Measurements from ENCODE around the gene MTCH1. TPM values are rescaled to one million over a fixed set of nuclear protein-coding genes. Genes with fewer than 3 reads are reported as not detected.

The MTCH1 gene
- total RNA-seq, 1 experiment from 2014 or later = 161 TPM

DNA sequence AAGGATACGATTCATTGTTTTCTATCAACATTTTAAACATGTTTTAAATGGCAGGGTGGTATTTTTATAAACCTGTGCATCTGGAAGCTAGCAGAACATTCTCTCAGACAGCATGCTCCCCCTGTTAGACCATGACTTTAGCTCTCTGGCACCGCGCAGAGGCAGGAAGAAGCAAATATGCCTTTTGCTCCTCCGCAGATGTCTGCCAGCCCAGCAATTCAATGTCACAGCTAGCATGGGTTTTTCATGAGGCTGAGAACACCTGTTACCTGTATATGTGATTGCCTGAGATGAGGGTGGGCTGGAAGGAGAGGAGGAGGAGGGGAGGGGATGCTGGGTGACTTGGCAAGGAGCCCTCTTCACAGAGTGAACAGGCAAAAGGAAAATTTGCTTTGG is 6.7 kb downstream of the MTCH1 start:
- Histone ChIP-seq H3K36me3 (ENCODE audit: control insufficient read depth in 1 of 2, insufficient read depth in 2 of 2, low read length in 2 of 2) (peaks cover 37 to 62% of the 10 kb centered on the region in 2 experiments), H3K79me2 (ENCODE audit: insufficient read depth, low read length) (peaks cover 67% of the 10 kb centered on the region), H3K27me3 (ENCODE audit: insufficient read depth, low read length) (no peaks in the 10 kb centered on the region), H3K9ac (ENCODE audit: low read length) (no peak overlapping the region), H2AFZ (ENCODE audit: low read depth, low read length, poor library complexity, severe bottlenecking) (no peak overlapping the region), H3K9me2 (ENCODE audit: insufficient read depth) (no peaks in the 10 kb centered on the region), H3K4me1 (ENCODE audit: control insufficient read depth in 1 of 2, insufficient read depth in 2 of 2, low read length in 2 of 2) (peaks cover 3 to 13% of the 10 kb centered on the region in 2 experiments; a peak in 3 of 4 replicates), H3K4me3 (replicated peaks in 1 of 2; ENCODE audit: low read depth in 1 of 2, low read length in 2 of 2) (no peak overlapping the region), H3K27ac (ENCODE audit: low read depth, low read length) (no peak overlapping the region), H3K9me3 (ENCODE audit: control insufficient read depth in 1 of 2, insufficient read depth in 1 of 2, low read depth in 1 of 2, low read length in 2 of 2) (no peaks in the 10 kb centered on the region), H3K4me2 (ENCODE audit: low read length) (no peak overlapping the region), H4K20me1 (ENCODE audit: insufficient read depth) (peaks cover 6% of the 10 kb centered on the region; the same call in 1 of the 2 replicates)
- CTCF ChIA-PET = no interaction called here
- TF ChIP-seq SIN3A (IDR thresholded peaks at IDR 0.05; ENCODE audit: low read depth) (no peak), RAD21 (IDR thresholded peaks at IDR 0.05; ENCODE audit: low read depth) (peak; percentile 37; the same call in 1 of the 2 replicates), SP1 (IDR thresholded peaks at IDR 0.05; ENCODE audit: low read depth) (no peak), ELF1 (IDR thresholded peaks at IDR 0.05; ENCODE audit: borderline replicate concordance, low read depth) (no peak)
- TF ChIP-seq, protein P1, sequence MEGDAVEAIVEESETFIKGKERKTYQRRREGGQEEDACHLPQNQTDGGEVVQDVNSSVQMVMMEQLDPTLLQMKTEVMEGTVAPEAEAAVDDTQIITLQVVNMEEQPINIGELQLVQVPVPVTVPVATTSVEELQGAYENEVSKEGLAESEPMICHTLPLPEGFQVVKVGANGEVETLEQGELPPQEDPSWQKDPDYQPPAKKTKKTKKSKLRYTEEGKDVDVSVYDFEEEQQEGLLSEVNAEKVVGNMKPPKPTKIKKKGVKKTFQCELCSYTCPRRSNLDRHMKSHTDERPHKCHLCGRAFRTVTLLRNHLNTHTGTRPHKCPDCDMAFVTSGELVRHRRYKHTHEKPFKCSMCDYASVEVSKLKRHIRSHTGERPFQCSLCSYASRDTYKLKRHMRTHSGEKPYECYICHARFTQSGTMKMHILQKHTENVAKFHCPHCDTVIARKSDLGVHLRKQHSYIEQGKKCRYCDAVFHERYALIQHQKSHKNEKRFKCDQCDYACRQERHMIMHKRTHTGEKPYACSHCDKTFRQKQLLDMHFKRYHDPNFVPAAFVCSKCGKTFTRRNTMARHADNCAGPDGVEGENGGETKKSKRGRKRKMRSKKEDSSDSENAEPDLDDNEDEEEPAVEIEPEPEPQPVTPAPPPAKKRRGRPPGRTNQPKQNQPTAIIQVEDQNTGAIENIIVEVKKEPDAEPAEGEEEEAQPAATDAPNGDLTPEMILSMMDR (IDR thresholded peaks at IDR 0.05 in 2 of 3, conservative IDR thresholded peaks at IDR 0.05 in 1 of 3; ENCODE audit: borderline replicate concordance in 1 of 3, insufficient read depth in 1 of 3, low read depth in 2 of 3, low read length in 2 of 3) = 0 out of 6 replicates have a peak, but pooled peaks of 1 of the 3 experiments have one; percentile 25
- BruUV-seq (replicated peaks) = no TSS peak
- POLR2A ChIA-PET = no interaction called here
- ATAC-seq (no peak), DNase-seq (ENCODE audit: low read depth, low spot score) (no peak)
- intact Hi-C loops (cut with micrococcal nuclease) = no loop called here
- RAD21 ChIA-PET (ENCODE audit: low non-redundant PET in 1 of 2, low total read pairs in 2 of 2, uncharacterized antibody in 2 of 2, unreplicated experiment in 2 of 2) = interaction anchor here in 1 of 2 experiments (0.6 kb wide), 1 partner anchor 81 kb away, joined by 8 read pairs; no protein-coding TSS in a partner anchor

Measured in HCT116 (cell line).